Choroid plexus epithelial cell (primary cell): ENCODE measurements around the gene TTC39B.
A peak's percentile ranks its signal among the peaks of the same experiment; 100 is the strongest.

Experiments used
- DNase-seq: peaks from one replicate; pipeline ENCODE4 v3.0.0-alpha.2; 2010; ENCODE audit warnings: low read depth
- H3K4me3 ChIP-seq: 2 replicates; pipeline ENCODE4 v1.5.1; 2011; ENCODE audit warnings: low read depth, mild to moderate bottlenecking, control low read depth, low read length, moderate library complexity
- TF ChIP-seq, protein P1 (sequence below): conservative IDR thresholded peaks from 2 replicates; pipeline ENCODE4 v1.5.1; 2011; ENCODE audit warnings: low read depth, mild to moderate bottlenecking, control low read depth, inconsistent platforms, low read length, moderate library complexity

TTC39B gene

DNA sequence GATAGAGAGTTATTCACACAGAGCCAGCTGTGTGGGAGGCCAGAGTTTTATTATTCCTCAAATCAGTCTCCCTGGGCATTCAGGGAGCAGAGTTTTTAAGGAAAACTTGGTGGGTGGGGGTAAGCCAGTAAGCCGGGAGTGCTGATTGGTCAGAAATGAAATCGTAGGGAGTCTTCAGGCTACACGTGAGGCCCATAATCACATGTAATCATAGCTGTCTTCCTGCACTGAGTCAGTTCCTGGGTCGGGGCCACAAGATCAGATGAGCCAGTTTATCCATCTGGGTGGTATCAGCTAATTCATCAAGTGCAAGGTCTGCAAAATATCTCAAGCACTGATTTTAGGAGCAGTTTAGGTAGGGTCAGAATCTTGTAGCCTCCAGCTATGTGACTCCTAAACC lies 10.8 kb upstream of the TTC39B start:
- peak; percentile 27 for DNase-seq
- TF ChIP-seq, protein P1, sequence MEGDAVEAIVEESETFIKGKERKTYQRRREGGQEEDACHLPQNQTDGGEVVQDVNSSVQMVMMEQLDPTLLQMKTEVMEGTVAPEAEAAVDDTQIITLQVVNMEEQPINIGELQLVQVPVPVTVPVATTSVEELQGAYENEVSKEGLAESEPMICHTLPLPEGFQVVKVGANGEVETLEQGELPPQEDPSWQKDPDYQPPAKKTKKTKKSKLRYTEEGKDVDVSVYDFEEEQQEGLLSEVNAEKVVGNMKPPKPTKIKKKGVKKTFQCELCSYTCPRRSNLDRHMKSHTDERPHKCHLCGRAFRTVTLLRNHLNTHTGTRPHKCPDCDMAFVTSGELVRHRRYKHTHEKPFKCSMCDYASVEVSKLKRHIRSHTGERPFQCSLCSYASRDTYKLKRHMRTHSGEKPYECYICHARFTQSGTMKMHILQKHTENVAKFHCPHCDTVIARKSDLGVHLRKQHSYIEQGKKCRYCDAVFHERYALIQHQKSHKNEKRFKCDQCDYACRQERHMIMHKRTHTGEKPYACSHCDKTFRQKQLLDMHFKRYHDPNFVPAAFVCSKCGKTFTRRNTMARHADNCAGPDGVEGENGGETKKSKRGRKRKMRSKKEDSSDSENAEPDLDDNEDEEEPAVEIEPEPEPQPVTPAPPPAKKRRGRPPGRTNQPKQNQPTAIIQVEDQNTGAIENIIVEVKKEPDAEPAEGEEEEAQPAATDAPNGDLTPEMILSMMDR = no peak
- no peak overlapping the region for H3K4me3 ChIP-seq

DNA sequence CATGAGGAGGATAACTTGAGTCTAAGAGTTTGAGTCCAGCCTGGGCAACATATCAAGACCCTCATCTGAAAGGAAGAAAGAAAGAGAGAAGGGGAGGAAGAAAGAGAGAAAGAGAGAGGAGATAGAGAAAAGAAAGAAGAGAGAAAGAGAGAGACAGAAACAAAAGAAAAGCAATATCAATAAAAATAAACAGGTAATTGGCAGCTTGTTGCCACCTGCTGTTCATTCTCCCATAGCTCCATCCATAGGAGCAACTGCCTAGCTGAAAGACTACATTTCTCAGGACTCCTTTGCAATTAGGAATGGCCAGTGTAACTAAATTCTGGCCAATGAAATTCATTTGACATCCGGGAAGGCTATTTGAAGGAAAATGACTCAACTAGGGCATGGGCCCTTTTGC lies 4.6 kb upstream of the TTC39B start:
- H3K4me3 ChIP-seq = no peak overlapping the region
- TF ChIP-seq, protein P1 = no peak
- DNase-seq = no peak

GRCh38 chr9:15310107-15310850 lies 3.3 kb upstream of the TTC39B start:
- TF ChIP-seq, protein P1 = no peak
- no peak for DNase-seq
- H3K4me3 ChIP-seq = no peak overlapping the region

DNA sequence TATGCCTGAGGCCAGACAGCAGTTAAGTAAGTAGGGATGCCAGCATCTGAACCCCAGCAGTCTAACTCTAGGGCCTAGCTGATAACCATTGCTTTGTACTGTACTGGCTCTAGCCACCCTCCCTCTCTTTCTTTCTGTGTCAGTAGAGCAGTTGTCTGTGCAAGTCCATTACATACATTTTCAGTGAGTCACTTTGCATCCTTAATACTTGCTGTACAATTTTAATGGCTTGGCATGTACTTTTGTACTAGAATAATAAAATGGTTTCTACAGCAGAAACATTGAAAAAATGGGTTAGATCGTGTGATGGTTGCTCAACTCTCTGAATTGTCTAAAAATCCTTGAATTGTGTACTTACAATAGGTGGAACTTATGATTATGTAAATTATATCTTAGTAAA lies 1.5 kb upstream of the TTC39B start:
- peak; percentile 82 for DNase-seq
- no peak overlapping the region for H3K4me3 ChIP-seq
- TF ChIP-seq, protein P1 = no peak

- H3K4me3 ChIP-seq = peak overlapping the region; percentile 89
- TF ChIP-seq, protein P1 = peak; percentile 14
- no peak for DNase-seq
These were observed 466 bp upstream of the TTC39B start for GRCh38 chr9:15307523-15307841.

DNA sequence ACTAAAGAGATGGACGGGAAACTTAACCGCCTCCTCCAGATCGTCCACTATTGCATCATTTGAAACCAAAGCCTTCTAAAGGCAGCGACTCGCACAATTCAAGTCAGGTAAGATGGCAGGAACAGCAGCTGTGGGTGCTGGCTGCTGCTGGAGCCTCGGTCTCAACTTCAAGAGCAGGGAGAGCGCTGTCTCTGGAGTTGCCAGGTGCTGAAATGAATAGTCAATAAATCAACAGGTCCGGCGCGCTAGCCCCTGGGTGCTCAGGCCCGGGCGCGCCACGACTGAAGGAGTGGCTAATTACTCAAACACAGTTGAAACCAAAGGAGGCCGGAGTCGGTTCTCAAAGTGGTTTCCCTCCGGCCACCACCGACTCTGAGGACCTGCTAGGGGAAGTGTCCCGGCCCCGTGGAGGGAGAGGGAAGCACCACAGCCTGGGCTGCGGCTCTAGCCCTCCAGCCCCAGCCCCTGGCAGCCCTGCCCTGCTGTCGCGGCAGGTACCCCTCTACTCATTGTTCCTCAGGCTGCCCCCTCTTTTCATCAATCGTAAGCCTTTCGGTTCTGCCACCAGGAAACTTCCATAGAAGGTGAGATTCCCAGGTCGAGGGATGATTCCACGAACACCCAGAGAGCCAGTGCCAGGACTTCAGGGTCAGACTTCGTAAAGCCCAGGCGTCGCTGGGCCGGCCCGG lies 804 bp downstream of the TTC39B start:
- peak; percentile 63 for DNase-seq
- TF ChIP-seq, protein P1 = no peak
- H3K4me3 ChIP-seq = peak overlapping the region; percentile 89

- no peak for DNase-seq
- TF ChIP-seq, protein P1 = no peak
- peak overlapping the region; percentile 89 for H3K4me3 ChIP-seq
These were observed 1.5 kb downstream of the TTC39B start for GRCh38 chr9:15305470-15305869.
